Left lung (tissue), 10 donors: ENCODE results near the gene EFCAB10. TPM values are rescaled to one million over a fixed set of nuclear protein-coding genes. Genes with fewer than 3 reads are reported as not detected.
A peak's percentile ranks its signal among the peaks of the same experiment; 100 is the strongest.

ENCODE experiments used
- ATAC-seq: fragments of 200-7000 bp; cut with Tn5 transposase; one replicate; pipeline ENCODE4 v1.9.1; 2020; ENCODE audit warnings: moderate library complexity
- DNase-seq, 4 donors: peaks; one replicate each; pipeline ENCODE4 v3.0.0-alpha.2; 2013 to 2020
- H3K27ac ChIP-seq, 2 donors: fragments of 200-600 bp; sonication (generic) in 1 of 2; one replicate each; pipeline versions ENCODE4 v1.5.0 to v1.8.0; 2020 to 2021
- H3K27me3 ChIP-seq, 2 donors: fragments of 200-600 bp; sonication (generic) in 1 of 2; one replicate each; pipeline versions ENCODE4 v1.5.0 to v1.8.0; 2020 to 2021
- H3K36me3 ChIP-seq, 2 donors: fragments of 200-600 bp; sonication (generic) in 1 of 2; one replicate each; pipeline versions ENCODE4 v1.5.0 to v1.8.0; 2020 to 2021
- H3K4me1 ChIP-seq, 2 donors: fragments of 200-600 bp; one replicate each; pipeline ENCODE4 v1.8.0; 2021
- H3K4me3 ChIP-seq, 2 donors: fragments of 200-600 bp; sonication (generic) in 1 of 2; one replicate each; pipeline versions ENCODE4 v1.5.0 to v1.8.0; 2020 to 2021; ENCODE audit warnings: mild to moderate bottlenecking in 1 of 2
- H3K9me3 ChIP-seq, 2 donors: fragments of 200-600 bp; sonication (generic) in 1 of 2; one replicate each; pipeline versions ENCODE4 v1.5.0 to v1.8.0; 2020 to 2021
- intact Hi-C, 2 donors: fragments of 100-400 bp; cut with DNase I; formaldehyde crosslinking; loops; one replicate each; pipeline versions ENCODE4 v1.11.2 to v1.14.2; 2022
- polyA plus RNA-seq, 6 donors: library from polyadenylated mRNA; unstranded; fragments of 120-200 nt; gene quantifications; one replicate each; pipeline ENCODE4 v1.2.1, GENCODE V29; 2013; ENCODE audit not compliant: insufficient read length in 6 of 6
- total RNA-seq, 2 donors: library from RNA; stranded (reverse); fragmentation: NEBNext Ultra II Directional; extraction: Animal tissue kit (Norgen Biotek cat#: 25700); gene quantifications; one replicate each; pipeline ENCODE4 v1.2.1, GENCODE V29; 2021
- TF ChIP-seq, protein P1 (sequence below), 2 donors: fragments of 200-600 bp; sonication (generic) in 1 of 2; IDR thresholded peaks; one replicate each; pipeline versions ENCODE4 v1.5.0 to v1.8.0; 2021; ENCODE audit warnings: antibody characterized with exemption in 2 of 2
- donor health status: DM: no; HTN: yes; CAD: no.
- donor health status: DM: no; HTN: no; CAD: no.

Gene EFCAB10
- total and polyA plus RNA-seq, 8 donors: 2.3 to 8.4 (median 5.4) TPM

DNA sequence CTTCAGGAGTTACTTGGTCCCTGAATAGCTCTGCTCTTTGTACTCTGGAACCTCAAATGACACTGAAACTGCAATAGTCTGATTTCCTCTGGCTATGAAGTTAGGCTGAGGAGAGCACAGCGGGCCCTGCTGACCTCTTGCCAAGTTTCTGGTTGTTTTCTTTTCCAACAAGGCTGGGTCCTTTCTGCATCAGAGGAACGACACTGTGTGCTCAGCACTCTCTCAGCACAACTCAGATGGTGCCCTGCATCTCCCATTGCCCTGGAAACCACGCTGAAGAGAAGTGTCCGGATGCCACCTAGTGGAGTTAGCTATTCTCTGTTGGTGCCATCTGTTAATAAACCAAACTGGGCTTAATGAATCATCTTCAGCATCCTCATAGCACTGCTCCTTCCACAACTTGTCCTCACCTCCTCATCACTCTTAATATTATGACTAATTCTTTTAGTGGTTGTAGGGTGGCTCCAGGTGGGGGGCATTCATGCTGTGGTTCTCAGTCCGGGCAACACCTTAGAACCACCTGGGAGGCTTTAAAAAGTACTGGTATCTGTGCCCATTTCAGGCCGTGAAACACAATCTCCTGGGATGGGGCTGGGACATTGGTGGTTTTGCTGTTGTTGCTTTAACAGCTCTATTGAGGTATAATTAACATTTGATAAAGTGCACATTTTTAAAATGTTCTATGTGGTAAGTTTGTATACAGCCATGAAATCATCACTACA is 8.2 kb upstream of the EFCAB10 start:
- ATAC-seq (peak; percentile 97), DNase-seq (peak in 2 of 4 donors; percentile 26 to 67)
- TF ChIP-seq, protein P1, sequence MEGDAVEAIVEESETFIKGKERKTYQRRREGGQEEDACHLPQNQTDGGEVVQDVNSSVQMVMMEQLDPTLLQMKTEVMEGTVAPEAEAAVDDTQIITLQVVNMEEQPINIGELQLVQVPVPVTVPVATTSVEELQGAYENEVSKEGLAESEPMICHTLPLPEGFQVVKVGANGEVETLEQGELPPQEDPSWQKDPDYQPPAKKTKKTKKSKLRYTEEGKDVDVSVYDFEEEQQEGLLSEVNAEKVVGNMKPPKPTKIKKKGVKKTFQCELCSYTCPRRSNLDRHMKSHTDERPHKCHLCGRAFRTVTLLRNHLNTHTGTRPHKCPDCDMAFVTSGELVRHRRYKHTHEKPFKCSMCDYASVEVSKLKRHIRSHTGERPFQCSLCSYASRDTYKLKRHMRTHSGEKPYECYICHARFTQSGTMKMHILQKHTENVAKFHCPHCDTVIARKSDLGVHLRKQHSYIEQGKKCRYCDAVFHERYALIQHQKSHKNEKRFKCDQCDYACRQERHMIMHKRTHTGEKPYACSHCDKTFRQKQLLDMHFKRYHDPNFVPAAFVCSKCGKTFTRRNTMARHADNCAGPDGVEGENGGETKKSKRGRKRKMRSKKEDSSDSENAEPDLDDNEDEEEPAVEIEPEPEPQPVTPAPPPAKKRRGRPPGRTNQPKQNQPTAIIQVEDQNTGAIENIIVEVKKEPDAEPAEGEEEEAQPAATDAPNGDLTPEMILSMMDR (IDR thresholded peaks at IDR 0.05): peak in 1 of 2 donors; percentile 42
- Histone ChIP-seq H3K4me3 (no peak overlapping the region), H3K4me1 (no peaks in the 10 kb centered on the region), H3K36me3 (no peaks in the 10 kb centered on the region), H3K27me3 (no peaks in the 10 kb centered on the region), H3K9me3 (no peaks in the 10 kb centered on the region), H3K27ac (no peak overlapping the region)
- intact Hi-C loops: no loop called here

DNA sequence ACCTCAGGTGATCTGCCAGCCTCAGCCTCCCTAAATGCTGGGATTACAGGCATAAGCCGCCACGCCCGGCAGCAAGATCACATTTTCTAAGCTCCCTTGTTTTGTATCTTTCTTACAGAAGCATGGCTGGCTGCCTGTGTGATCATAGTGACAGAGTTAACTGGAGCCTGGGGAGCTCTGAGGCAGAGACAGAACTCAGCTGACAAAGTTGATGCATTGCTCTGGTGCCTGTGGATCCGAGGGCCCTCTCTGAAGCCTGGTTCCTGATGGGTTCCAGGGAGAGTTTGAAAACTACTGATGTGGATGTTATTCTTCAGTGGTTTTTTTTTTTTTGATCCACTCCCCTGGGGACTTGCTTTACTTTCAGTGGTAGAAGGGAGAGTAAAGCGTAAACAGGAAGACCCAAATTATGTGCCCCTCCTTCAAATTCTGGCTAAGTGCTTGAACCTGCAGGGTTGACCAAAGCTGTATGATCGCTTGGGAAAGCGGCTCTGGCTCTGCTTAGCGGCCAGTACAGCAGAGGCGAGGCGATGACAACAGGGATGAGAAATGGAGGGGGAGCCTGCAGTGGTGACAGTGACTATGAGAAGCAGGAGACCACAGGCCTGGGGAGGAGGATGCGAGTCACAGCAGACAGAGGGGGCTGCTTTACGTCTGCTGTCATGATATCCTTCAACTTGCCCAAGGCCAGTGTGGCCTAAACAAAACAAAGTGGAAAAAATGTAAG is 6.8 kb upstream of the EFCAB10 start:
- no peak for ATAC-seq
- H3K4me1 ChIP-seq: no peaks in the 10 kb centered on the region
- H3K4me3 ChIP-seq: no peak overlapping the region
- H3K36me3 ChIP-seq: no peaks in the 10 kb centered on the region
- no peak overlapping the region for H3K27ac ChIP-seq
- H3K9me3 ChIP-seq: peaks cover 0 to 3% of the 10 kb centered on the region in 2 donors
- DNase-seq: no peak
- no peaks in the 10 kb centered on the region for H3K27me3 ChIP-seq
- intact Hi-C loops: no loop called here
- TF ChIP-seq, protein P1 (IDR thresholded peaks at IDR 0.05): no peak

DNA sequence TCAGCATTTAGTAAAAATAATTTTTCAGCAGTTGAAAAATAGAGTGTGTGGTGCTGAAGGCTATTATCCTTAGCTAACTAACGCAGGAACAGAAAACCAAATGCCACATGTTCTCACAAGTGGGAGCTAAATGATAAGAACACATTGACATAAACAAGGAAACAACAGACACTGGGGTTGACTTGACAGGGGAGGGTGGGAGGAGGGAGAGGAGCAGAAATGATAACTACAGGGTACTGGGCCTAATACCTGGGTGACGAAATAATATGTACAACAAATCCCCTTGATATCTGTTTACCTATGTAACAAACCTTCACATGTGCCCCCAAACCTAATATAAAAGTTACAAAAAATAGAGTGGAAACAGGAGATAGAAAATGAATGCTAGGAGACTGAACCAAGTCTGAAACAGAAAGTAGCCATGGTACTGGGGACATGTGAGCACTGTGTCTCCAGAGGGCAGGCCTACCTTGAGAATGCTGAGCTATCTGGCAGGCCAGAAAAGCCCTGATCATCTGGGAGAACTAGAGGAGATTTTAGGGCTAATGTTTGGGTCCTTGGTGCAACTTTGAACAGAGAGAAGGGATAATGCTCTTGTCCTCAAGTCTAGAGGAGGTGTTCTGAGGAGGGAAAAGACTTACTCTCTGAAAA is 4.7 kb upstream of the EFCAB10 start:
- DNase-seq: no peak
- intact Hi-C loops: no loop called here
- H3K4me1 ChIP-seq: peaks cover 0 to 7% of the 10 kb centered on the region in 2 donors
- no peaks in the 10 kb centered on the region for H3K36me3 ChIP-seq
- no peak for ATAC-seq
- peaks cover 0 to 3% of the 10 kb centered on the region in 2 donors for H3K9me3 ChIP-seq
- H3K4me3 ChIP-seq: no peak overlapping the region
- H3K27ac ChIP-seq: no peak overlapping the region
- H3K27me3 ChIP-seq: peaks cover 0 to 7% of the 10 kb centered on the region in 2 donors
- TF ChIP-seq, protein P1 (IDR thresholded peaks at IDR 0.05): no peak

DNA sequence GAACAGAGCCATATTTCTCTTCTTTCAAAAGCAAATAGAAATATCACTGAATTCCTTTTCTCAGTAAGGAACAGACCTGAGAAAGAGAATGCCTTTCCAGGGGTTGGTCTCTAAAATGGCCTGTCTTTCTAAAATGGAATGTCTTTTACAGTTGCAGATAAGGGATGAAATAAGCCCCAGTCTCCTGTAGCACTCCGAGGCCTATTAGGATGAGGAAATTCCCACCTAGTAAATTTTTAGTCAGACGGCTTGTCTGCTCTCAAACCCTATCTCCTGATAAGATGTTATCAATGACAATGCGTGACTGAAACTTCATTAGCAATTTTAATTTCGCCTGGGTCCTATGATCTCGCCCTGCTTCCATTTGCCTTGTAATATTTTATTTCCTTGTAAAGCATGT is 2.9 kb upstream of the EFCAB10 start:
- no peak for ATAC-seq
- no peak overlapping the region for H3K27ac ChIP-seq
- no peak overlapping the region for H3K4me3 ChIP-seq
- H3K4me1 ChIP-seq: peaks cover 0 to 8% of the 10 kb centered on the region in 2 donors
- peaks cover 0 to 3% of the 10 kb centered on the region in 2 donors for H3K9me3 ChIP-seq
- no peak for DNase-seq
- TF ChIP-seq, protein P1 (IDR thresholded peaks at IDR 0.05): no peak
- intact Hi-C loops: no loop called here
- no peaks in the 10 kb centered on the region for H3K36me3 ChIP-seq
- H3K27me3 ChIP-seq: peaks cover 0 to 10% of the 10 kb centered on the region in 2 donors

DNA sequence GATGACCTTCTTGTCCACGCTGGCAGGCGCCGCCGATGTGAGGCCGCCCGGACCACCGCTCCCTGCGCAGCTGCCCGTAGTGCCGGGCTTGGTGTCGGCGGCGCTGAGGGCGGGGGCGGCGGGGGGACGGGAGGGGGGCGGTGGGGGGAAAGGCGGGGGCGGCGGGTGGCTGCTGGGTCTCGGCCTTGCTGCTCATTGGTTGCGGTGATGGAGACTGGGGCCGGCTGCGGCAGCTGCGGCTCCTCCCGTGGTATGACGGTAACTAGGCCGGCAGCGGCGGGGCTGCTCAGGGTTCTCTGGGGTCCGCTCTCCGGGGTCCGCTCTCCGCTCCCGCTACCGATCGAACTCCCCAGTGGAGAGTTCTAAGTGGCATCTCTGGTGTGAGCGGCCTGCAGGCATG is 1.8 kb upstream of the EFCAB10 start:
- intact Hi-C loops: no loop called here
- Histone ChIP-seq H3K4me3 (no peak overlapping the region), H3K27me3 (peaks cover 0 to 10% of the 10 kb centered on the region in 2 donors), H3K36me3 (no peaks in the 10 kb centered on the region), H3K4me1 (peaks cover 0 to 8% of the 10 kb centered on the region in 2 donors), H3K9me3 (peaks cover 0 to 3% of the 10 kb centered on the region in 2 donors), H3K27ac (no peak overlapping the region)
- DNase-seq (no peak), ATAC-seq (no peak)
- TF ChIP-seq, protein P1 (IDR thresholded peaks at IDR 0.05): no peak
